OCI-LY7 (cell line): ENCODE results near the gene SH3TC2. TPM values are rescaled to one million over a fixed set of nuclear protein-coding genes. Genes with fewer than 3 reads are reported as not detected.

Source experiments
- BruUV-seq: library from RNA; stranded (reverse); fragments of 400-500 nt; replicated peaks from 2 replicates; lab custom pipeline; 2021; lab: Mats Ljungman, UMichigan
- CTCF ChIA-PET: fragments of 300-600 bp; sonication (Branson Sonifier 250); formaldehyde crosslinking; loops from one replicate; lab custom pipeline; 2022; ENCODE audit warnings: antibody characterized with exemption; ENCODE audit not compliant: unreplicated experiment; lab: Charles Lee
- POLR2A ChIA-PET: fragments of 300-600 bp; sonication (Branson Sonifier 250); formaldehyde crosslinking; loops from one replicate; lab custom pipeline; 2022; ENCODE audit warnings: antibody characterized with exemption; lab: Charles Lee
- DNase-seq: peaks from one replicate; pipeline ENCODE4 v3.0.0-alpha.2; 2015; ENCODE audit warnings: low spot score
- H2AFZ ChIP-seq: fragments of 200-600 bp; sonication (generic), shearing (Covaris generic); 2 replicates; pipeline ENCODE4 v1.6.1; 2014; ENCODE audit warnings: mild to moderate bottlenecking, antibody characterized with exemption, low read length, moderate library complexity
- H3K27ac ChIP-seq: fragments of 200-600 bp; sonication (generic); 2 replicates; pipeline ENCODE4 v1.5.1; 2014; ENCODE audit warnings: mixed run types, low read depth, mild to moderate bottlenecking, moderate library complexity, low read length, inconsistent platforms; ENCODE audit not compliant: poor library complexity, severe bottlenecking
- H3K36me3 ChIP-seq: fragments of 200-600 bp; sonication (generic); 2 replicates; pipeline ENCODE4 v1.6.1; 2014; ENCODE audit warnings: mild to moderate bottlenecking, antibody characterized with exemption, low read length, moderate library complexity, mixed read lengths; ENCODE audit not compliant: insufficient read depth
- H3K4me1 ChIP-seq: fragments of 200-600 bp; sonication (generic); 2 replicates; pipeline ENCODE4 v1.5.1; 2014; ENCODE audit warnings: mild to moderate bottlenecking, low read length; ENCODE audit not compliant: insufficient read depth, poor library complexity, severe bottlenecking
- H3K4me2 ChIP-seq: fragments of 200-600 bp; sonication (generic); 2 replicates; pipeline ENCODE4 v1.6.1; 2014; ENCODE audit warnings: mild to moderate bottlenecking, low read length
- H3K4me3 ChIP-seq: fragments of 200-600 bp; sonication (generic); 2 replicates; pipeline ENCODE4 v1.5.1; 2014; ENCODE audit warnings: mild to moderate bottlenecking, low read depth, low read length; ENCODE audit not compliant: poor library complexity, severe bottlenecking
- H3K79me2 ChIP-seq: fragments of 200-600 bp; sonication (generic); 2 replicates; pipeline ENCODE4 v1.6.1; 2016; ENCODE audit warnings: low read depth, mild to moderate bottlenecking, low read length, moderate library complexity, mixed read lengths; ENCODE audit not compliant: insufficient read depth
- H3K9me2 ChIP-seq: fragments of 200-600 bp; sonication (generic); 2 replicates; pipeline ENCODE4 v1.6.1; 2016; ENCODE audit warnings: mild to moderate bottlenecking, low read length, mixed read lengths; ENCODE audit not compliant: insufficient read depth
- H3K9me3 ChIP-seq: fragments of 200-600 bp; sonication (generic); 2 replicates; pipeline ENCODE4 v1.6.1; 2014; ENCODE audit warnings: mild to moderate bottlenecking, mixed run types, low read length, mixed read lengths
- H4K20me1 ChIP-seq: fragments of 200-600 bp; sonication (generic); 2 replicates; pipeline ENCODE4 v1.6.1; 2014; ENCODE audit warnings: mild to moderate bottlenecking, antibody characterized with exemption, low read length, moderate library complexity, mixed read lengths; ENCODE audit not compliant: insufficient read depth
- EZH2phosphoT487 ChIP-seq: fragments of 200-600 bp; sonication (generic); IDR thresholded peaks from 2 replicates; pipeline ENCODE4 v1.6.1; 2018; ENCODE audit warnings: low read depth, borderline replicate concordance, mild to moderate bottlenecking, mixed run types, antibody characterized with exemption, low read length, moderate library complexity, mixed read lengths
- intact Hi-C: fragments of 100-400 bp; cut with micrococcal nuclease; formaldehyde crosslinking; loops from one replicate; pipeline ENCODE4 v1.10.0; 2022; ENCODE audit not compliant: unreplicated experiment
- total RNA-seq, 2 experiments: library from RNA; depleted of rRNA in 1 of 2; stranded (reverse); fragments of >200 nt in 1 of 2; shearing (Covaris generic) in 1 of 2; gene quantifications; 2 replicates each; pipeline ENCODE4 v1.2.3, GENCODE V29; 2014 to 2022
- TF ChIP-seq, protein P1 (sequence below): fragments of 200-600 bp; sonication (generic); conservative IDR thresholded peaks from 2 replicates; pipeline ENCODE4 v1.5.1; 2014; ENCODE audit warnings: mild to moderate bottlenecking, antibody characterized with exemption, low read length, moderate library complexity, mixed read lengths

Gene SH3TC2
- total RNA-seq, 2 experiments from 2014 or later = not detected

DNA sequence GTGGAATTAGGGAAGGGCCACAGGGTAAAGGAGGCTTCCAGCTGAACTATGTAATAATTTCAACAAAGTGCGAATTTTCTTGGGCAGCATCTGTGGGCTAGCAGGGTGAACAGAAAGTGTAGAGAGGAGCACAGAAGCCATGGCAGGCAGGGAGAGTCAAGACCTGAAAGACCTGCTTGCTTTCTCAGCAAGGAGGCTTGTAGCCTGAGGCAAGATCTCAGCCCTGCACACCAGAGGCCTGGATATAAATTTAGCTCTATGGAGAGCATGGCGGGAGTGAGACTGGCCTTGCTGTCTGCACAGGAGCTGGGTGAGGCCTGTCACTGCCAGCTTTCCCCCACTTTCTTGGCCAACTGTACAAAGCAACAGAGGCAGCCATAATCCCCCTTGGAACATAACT, 32.1 kb upstream of the SH3TC2 start:
- H3K36me3 ChIP-seq = no peaks in the 10 kb centered on the region
- H3K9me3 ChIP-seq = no peaks in the 10 kb centered on the region
- H4K20me1 ChIP-seq = no peaks in the 10 kb centered on the region
- H3K27ac ChIP-seq = no peak overlapping the region
- intact Hi-C loops = no loop called here
- H3K4me3 ChIP-seq = no peak overlapping the region
- ChIA-PET POLR2A (interaction anchor here (0.7 kb wide), 1 partner anchor 105 kb away, joined by 6 read pairs; no protein-coding TSS in a partner anchor), CTCF (no interaction called here)
- no TSS peak for BruUV-seq
- no peak overlapping the region for H3K4me2 ChIP-seq
- H3K4me1 ChIP-seq = no peaks in the 10 kb centered on the region
- H3K9me2 ChIP-seq = no peaks in the 10 kb centered on the region
- DNase-seq = no peak
- TF ChIP-seq, protein P1, sequence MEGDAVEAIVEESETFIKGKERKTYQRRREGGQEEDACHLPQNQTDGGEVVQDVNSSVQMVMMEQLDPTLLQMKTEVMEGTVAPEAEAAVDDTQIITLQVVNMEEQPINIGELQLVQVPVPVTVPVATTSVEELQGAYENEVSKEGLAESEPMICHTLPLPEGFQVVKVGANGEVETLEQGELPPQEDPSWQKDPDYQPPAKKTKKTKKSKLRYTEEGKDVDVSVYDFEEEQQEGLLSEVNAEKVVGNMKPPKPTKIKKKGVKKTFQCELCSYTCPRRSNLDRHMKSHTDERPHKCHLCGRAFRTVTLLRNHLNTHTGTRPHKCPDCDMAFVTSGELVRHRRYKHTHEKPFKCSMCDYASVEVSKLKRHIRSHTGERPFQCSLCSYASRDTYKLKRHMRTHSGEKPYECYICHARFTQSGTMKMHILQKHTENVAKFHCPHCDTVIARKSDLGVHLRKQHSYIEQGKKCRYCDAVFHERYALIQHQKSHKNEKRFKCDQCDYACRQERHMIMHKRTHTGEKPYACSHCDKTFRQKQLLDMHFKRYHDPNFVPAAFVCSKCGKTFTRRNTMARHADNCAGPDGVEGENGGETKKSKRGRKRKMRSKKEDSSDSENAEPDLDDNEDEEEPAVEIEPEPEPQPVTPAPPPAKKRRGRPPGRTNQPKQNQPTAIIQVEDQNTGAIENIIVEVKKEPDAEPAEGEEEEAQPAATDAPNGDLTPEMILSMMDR = no peak
- no peak for TF ChIP-seq EZH2phosphoT487
- no peaks in the 10 kb centered on the region for H3K79me2 ChIP-seq
- no peak overlapping the region for H2AFZ ChIP-seq

DNA sequence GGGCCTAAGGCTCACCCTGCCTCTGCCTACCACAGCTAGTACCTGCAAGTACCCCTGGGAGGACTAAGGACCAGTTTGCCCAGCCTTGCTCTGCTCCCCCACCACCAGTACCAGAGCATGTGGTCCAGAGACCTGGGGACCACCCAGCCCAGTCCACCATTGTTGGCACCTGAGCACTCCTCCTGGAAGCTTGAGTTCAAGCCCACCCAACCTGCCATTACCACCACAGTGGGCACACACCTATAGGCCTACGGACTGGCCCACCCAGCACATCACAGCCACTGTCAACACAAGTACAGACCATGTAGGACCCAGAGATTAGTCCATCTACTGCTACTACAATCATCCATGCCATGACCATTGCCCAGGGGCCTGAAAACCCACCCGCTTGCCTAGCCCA, 30.8 kb upstream of the SH3TC2 start:
- Histone ChIP-seq H3K4me2 (no peak overlapping the region), H2AFZ (no peak overlapping the region), H3K4me1 (no peaks in the 10 kb centered on the region), H3K9me3 (no peaks in the 10 kb centered on the region), H3K27ac (no peak overlapping the region), H3K9me2 (no peaks in the 10 kb centered on the region), H3K4me3 (no peak overlapping the region), H4K20me1 (no peaks in the 10 kb centered on the region), H3K36me3 (no peaks in the 10 kb centered on the region), H3K79me2 (no peaks in the 10 kb centered on the region)
- POLR2A ChIA-PET = no interaction called here
- BruUV-seq = no TSS peak
- CTCF ChIA-PET = no interaction called here
- intact Hi-C loops = no loop called here
- no peak for DNase-seq
- TF ChIP-seq, protein P1 = no peak
- TF ChIP-seq EZH2phosphoT487 = no peak

DNA sequence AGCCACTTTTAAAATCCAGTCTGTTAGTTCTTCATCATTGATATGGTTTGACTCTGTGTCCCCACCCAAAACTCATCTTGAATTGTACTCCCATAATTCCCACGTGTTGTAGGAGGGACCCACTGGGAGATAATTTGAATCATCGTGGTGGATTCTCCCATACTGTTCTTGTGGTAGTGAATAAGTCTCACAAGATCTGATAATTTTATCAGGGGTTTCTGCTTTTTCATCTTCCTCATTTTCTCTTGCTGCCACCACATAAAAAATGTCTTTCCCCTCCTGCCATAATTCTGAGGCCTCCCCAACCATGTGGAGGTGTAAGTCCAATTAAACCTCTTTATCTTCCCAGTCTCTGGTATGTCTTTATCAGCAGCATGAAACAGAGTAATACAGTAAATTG, 26.9 kb upstream of the SH3TC2 start:
- H2AFZ ChIP-seq = no peak overlapping the region
- no peaks in the 10 kb centered on the region for H3K79me2 ChIP-seq
- POLR2A ChIA-PET = no interaction called here
- TF ChIP-seq EZH2phosphoT487 = no peak
- TF ChIP-seq, protein P1 = no peak
- H3K4me1 ChIP-seq = no peaks in the 10 kb centered on the region
- intact Hi-C loops = no loop called here
- CTCF ChIA-PET = no interaction called here
- H3K4me2 ChIP-seq = no peak overlapping the region
- H3K27ac ChIP-seq = no peak overlapping the region
- H3K36me3 ChIP-seq = no peaks in the 10 kb centered on the region
- H4K20me1 ChIP-seq = no peaks in the 10 kb centered on the region
- H3K9me3 ChIP-seq = no peaks in the 10 kb centered on the region
- BruUV-seq = no TSS peak
- H3K4me3 ChIP-seq = no peak overlapping the region
- no peak for DNase-seq
- H3K9me2 ChIP-seq = no peaks in the 10 kb centered on the region
